COLO668 (cell line): ENCODE results near the gene UBAC1.
"Not testable (repeated sequence)": the region's sequence is repeated elsewhere in the genome, so short reads cannot be mapped to it uniquely, and the experiment has no call there.

Source experiments
- DNase-seq: peaks from one replicate; lab custom pipeline; 2025; ENCODE audit not compliant: unreplicated experiment; lab: John Stamatoyannopoulos, UW

UBAC1 gene

DNA sequence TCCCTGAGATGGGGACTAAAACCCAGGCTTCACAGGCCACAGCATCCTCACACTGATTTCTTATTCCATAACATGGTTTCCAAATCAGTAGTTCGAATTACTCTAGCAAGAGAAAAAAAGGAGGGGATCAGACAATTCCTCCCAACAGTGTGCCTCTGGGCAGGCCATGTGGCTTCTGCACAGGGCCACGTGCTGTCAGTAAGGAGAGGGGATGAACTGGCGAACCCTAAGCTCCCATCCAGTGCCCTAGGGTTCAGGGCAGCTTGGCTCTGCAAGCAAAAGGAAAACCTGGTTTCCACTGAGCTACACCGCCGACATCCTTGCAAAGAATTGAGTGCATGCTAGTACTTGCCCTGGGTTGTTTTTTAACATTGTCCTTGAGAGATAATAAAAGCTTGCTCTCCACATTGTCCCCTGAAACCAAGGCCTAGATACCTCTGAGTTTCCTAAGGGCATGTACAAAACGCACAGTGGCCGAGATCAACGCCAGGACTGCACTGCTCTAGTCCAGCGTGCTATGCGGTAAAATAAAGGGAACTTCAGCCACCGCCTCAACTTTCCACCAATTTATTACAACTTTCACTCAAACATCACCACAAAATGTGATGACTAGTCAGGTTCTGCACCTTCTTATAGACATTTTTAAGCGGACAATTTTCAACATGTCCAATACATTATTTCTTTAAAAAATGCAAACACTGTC lies 58.4 kb downstream of the UBAC1 start:
- DNase-seq: no peak

DNA sequence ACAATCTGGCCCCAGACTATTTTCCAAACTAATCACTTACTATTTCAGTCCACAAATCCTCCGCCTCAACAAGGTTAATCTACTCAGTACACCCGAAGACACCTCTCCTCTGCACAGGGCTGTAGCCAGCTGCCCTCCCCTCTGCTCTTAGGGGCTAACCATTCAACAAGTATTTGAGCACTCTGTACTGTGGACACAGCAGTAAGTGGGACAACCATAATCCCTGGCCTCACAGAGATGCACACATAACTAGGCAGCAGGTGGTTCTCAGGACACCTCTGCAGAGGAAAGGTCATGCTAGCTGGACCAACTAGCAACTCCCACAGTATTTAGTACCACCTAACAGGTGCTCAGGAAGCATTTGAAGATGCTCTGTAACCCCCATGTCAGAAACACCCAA lies 59.3 kb downstream of the UBAC1 start:
- no peak for DNase-seq

DNA sequence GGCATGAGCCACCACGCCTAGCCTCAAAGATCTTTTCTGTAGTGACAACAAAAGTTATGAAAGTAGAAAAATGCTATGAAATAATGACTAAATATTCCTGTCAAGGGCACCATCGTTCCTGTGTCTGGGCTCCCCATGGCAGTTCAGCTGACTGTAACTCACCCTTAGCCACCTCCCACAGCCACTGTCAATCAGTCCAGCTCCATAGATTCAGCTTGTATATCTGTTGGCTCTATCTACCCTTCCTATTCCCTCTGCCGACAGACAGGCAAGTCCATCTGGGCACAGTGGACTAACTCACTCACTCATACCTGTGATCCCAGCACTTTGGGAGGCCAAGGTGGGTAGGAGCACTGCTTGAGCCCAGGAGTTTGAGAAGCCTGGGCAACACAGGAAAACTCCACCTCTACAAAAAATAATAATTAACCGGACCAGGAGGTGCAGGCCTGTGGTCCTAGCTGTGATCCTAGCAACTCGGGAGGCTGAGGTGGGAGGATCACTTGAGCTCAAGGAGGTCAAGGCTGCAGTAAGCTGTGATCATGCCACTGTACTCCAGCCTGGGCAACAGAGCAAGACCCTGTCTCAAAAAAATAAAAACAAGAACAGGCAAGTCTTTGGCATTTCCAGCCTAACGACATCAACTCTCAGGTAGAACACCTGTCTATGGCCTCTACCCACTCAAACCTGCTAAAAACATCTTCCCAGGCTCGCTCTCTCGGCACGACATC lies 60.0 kb downstream of the UBAC1 start:
- DNase-seq: no peak

DNA sequence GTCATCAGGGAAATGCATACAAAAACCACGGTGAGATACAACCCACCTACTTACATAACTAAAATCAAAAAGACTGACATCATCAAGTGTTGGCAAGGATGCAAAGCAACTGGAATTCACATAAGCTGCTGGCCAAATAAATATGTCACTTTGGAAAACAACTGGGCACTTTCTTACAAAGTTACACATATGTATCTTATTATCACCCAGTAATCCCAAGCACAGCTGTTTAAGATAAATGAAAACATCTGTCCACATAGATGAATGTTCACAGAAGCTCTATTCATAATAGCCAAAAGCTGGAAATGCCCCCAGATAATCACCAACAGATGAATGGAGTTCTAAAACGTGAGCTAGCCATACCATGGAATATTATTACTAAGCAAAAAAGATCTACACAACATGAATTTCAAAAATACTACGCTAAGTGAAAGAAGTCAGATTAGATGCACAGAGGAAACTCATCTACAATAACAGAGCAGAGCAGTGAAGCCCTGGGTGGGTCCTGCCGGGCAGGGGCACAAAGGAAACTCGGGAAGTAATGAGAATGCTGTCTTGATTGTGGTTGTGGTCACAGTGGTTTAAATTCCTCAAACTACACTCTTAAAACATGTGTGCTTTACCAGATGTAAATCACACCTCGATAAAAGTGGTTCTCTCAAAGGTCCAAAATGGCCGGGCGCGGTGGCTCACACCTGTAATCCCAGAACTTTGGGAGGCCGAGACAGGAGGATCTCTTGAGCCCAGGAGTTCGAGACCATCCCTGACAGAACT lies 62.4 kb downstream of the UBAC1 start:
- no peak for DNase-seq

DNA sequence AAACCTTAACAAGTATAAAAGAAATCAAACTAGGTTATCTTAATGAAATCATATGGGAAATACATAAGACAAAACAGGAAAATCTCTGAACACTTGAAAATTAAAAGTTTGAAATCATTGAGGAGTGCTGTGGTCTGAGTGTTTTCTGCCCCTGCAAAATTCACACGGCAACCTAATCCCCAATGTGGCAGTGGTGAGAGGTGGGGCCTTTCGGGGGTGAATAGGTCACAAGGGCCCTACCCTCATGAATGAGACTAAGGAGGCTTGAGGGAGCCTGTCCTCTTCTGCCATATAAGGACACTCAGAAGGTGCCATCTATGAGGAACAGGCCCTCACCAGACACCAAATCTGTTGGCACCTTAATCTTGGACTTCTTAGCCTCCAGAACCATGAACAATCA lies 64.5 kb downstream of the UBAC1 start:
- DNase-seq: no peak

DNA sequence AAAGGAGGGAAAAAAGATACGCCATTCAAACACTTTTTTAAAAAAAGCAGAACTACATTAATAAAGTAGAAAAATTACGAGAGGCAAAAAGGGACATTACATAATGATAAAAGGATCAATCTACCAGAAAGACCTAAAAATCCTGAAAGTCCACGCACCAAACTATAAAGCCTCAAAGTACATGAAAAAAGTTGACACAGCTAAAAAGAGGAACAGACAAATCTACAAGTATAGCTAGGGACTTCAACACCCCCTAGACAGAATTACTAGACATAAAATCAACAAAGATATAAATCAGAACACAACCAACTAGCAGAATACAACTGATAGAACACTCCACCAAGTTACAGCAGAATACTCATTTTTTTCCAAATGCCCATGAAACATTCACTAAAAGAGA lies 65.0 kb downstream of the UBAC1 start:
- no peak for DNase-seq

DNA sequence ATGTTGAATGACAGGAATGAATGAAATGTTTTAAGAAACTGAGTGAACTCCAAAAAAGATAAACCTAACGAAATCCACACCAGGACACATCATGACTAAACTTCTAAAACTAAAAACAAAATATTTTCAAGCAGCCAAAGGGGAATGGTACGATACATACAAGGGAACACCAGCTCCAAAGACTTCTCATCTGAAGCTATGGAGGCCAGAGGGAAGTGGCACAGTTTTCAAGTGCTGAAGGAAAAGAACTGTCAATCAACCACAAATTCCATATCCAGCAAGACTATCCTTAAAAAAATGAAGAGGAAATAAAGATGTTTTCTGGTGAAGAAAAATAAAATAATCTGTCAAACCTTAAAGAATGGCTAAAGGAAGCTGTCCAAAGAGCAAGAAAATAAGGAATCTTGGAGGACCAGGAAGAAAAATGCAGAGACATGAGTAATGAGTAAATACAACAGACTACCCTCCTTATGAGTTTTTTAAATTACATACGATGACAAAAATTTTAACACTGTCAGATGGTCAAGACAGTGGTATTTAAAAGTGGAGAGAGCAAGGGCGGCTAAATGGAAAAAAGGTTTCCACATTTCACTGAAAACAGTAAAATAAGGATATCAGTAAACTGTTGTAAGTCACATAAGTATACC lies 65.8 kb downstream of the UBAC1 start:
- no peak for DNase-seq

DNA sequence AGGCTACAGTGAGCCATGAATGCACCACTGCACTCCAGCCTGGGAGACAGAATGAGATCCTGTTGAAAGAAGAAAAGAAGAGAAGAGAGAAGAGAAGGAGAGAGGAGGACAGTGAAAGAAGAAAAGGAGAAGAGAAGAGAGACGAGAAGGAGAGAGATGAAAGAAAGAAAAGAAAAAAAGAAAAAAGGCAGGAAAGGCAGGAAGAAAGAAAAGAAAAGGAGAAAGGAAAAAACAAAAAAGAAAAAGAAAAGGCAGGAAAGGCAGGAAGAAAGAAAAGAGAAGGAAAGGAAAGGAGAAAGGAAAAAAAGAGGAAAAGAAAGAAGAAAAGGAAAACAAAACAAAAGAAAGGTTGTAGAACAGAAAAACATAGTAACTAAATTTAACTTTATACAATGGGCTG lies 68.1 kb downstream of the UBAC1 start:
- no peak for DNase-seq

DNA sequence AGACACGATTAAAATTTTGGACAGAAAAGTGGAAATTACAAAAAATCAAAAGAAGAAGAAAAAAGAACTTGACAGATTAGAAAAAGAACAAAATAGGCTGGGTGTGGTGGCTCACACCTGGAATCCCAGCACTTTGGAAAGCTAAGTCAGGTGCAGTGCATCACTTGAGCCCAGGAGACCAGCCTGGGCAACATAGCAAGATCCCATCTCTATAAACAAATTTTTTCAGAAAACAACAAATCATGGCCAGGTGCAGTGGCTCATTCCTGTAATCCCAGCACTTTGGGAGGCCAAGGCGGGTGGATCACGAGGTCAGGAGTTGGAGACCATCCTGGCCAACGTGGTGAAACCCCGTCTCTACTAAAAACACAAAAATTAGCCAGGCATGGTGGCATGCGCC lies 68.8 kb downstream of the UBAC1 start:
- not testable (repeated sequence) for DNase-seq

DNA sequence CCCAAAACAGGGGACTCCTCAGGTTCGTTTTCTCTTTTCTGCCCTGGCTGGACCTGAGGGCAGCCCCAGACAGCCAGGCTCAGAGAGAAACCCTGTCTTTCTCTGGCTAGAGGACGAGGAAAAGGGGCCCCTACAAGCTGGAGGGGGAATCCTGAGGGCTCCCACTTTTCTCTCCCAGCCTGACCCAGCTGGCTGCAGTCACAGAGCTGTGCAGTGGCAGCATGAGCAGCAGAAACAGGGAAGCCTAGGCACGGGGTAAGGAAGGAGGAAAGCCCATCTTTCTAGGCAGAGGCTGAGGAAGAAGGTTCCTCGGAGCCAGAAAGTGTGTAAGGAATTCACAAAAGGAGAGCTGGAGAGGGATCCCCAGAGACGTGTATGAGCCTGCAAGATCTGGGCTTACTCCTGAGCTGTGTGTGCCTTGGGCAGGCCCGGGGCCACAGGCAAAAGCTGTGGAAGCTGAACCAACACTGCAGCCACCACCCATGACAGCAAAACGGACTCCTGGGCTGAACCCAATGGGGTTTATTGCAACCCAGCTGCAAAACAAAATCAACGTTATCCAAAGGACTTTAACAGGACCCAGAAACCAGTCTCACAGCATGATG lies 70.0 kb downstream of the UBAC1 start:
- DNase-seq: no peak

DNA sequence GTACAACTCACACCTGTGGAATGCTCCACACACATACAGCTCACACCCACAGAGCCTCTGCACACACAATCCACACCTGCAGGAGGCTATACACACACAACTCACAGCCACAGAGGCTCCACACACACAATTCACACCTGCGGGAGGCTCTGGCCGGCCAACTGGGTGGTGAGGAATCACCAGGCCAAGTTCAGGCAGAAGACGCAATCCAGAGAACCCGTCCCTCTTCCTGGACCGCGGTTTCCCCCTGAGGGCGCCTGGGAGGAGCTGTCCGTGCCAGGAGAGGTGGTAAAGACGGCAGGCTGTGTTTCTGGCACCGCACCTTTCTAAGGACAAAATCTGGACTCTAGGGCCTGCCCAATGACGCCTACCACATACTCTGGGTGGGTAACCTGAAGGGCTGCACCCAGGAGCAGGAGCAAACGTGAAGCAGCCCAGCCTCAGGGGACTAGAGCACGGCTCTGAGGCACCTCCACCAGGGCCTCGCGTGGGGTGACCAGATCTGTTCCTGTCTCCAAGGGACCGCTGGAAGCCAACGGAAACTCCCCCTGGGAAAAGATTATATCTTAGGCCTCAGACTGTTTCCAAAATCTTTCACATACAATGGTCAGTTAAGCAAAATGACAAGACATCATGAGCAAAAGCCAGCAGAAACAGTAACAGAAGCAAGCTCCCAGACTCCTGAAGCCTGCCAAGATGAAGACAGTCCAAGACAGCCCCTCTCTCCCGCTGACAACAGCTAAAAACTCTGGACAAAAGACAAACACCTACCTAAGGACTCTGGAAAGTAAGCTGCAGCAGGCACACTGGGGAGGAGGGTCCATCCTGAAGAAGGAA lies 70.8 kb downstream of the UBAC1 start:
- DNase-seq: no peak

DNA sequence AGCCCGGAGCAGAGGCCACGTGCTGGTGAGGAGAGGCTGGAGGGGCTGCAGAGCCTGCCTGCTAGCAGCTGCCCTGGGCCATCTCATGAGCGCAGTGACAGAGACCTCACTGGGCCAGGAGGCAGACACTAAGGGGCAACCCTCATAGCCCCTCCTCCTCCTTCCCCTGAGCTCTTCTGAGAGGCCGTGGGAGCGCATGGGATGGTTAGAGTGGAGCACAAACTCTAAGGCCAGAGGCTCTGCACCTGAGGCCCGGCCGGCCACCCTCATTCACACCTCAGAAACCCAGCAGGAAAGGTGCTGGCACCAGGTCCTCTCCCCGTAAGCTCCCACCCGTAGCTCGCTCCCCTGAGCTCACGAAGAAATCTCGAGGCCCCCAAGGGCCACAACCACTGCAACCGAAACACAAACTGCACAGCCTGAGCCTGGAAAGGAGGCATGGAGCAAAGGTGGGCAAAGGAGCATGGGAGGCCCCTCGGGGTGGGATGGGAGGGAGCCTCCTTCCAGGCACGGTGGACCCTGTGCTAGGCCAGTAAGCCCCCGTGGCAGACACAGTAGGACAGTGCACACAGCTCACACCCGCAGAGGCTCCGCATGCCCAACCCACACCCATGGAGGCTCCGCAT lies 71.5 kb downstream of the UBAC1 start:
- DNase-seq: no peak

DNA sequence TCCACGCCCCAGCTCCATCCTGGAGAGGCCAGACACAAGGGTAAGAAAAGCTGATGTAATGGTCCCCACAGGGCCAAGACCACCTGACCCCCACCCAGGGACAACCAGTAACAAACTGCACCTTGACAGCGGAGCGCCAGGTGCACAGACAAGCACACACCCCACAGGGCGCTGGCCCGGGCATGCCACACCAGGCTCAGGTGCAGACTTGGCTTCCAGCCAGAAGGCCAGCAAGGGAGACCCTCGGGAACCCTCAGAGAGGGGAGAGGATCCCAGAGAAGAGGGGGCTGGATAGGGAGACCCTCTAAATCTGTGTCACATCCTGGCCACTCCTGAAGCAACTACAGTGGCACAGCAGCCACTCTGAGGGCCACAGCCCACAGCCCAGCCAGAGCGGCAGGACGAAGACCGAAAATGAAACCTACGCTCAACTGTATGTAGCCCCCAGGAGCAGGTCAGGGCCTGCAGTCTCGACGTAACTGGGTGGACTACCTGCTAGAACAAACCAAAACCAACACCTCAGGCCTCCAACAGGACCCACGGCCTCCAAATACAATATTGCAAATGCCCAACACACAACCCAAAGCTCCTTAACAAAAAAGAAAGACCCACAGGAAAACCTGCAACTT lies 72.3 kb downstream of the UBAC1 start:
- DNase-seq: peak; percentile 72

DNA sequence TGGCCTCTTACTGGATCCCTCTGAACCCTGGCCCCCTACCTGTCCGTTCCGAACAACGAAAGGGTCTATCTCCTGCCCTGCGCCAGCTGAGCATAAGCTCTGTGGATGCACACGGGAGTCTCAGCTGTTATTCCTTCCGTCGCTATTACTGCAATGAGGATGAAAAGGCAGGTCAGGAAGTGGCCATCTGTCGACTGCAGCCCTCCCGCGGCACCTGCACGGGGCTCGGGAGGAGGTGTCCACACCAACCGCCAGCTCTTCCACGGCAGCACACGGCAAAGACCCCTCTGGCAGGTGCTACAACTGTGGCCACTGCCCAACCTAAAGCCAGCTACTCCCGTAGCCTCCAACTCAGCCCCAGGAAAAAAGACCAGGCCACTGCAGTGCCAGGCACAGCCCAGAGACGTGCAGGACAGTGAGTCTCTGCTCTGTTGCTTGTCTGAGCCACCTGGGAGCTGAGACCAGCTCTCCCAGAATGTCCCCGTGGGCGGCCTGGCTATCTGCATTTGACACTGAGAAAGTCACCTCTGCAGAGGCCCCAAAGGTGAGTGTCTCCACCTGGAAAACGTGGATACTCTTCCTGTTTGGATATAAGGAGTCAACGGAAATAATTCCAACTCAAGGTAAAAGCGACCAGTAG lies 72.9 kb downstream of the UBAC1 start:
- DNase-seq: peak; percentile 54

DNA sequence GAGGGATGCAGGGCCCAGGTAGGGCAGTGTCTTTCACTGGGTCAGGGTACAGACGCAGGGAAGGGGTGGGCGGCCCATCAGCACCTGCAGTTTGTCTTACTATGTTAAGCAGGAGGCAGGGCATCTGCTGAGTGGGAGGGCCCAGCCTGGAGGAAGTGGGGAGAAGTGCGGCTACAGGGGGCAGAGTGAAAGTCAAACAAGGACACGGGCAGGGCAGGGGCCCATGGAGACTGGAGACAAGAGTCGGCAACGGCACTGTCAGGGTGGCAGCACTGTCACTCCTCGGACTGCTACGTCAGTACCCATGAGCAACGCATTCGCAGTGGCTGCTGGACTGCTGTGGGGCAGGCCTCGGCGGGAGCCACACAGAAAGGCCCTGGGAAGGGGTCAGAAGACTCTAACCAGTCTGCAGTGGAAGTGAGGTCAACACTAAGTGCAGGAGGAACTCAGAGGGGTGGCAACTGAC lies 73.6 kb downstream of the UBAC1 start:
- peak; percentile 13 for DNase-seq

DNA sequence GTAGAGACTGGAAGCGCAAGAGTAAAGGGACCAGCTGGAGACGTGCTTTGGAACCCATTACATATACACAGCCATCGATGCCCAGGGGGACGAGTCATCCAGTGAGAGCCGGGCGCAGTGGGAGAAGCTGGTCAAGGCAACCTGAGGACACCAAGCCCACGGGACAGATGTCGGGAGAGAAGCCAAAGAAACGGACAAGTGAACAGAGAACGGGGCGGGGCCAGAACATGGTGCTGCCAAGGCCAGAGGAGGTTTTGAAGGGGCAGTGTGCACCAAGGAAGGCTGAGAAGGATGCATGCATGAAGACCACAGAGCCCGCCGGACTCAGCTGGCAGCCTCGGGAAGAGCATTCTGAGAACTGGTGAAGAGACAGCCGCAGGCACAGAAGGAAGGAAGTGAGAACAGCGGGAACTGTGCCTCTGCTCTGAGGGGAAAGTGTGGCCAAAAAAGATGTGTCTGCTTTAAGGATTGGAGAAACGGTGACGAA lies 74.1 kb downstream of the UBAC1 start:
- DNase-seq: no peak

DNA sequence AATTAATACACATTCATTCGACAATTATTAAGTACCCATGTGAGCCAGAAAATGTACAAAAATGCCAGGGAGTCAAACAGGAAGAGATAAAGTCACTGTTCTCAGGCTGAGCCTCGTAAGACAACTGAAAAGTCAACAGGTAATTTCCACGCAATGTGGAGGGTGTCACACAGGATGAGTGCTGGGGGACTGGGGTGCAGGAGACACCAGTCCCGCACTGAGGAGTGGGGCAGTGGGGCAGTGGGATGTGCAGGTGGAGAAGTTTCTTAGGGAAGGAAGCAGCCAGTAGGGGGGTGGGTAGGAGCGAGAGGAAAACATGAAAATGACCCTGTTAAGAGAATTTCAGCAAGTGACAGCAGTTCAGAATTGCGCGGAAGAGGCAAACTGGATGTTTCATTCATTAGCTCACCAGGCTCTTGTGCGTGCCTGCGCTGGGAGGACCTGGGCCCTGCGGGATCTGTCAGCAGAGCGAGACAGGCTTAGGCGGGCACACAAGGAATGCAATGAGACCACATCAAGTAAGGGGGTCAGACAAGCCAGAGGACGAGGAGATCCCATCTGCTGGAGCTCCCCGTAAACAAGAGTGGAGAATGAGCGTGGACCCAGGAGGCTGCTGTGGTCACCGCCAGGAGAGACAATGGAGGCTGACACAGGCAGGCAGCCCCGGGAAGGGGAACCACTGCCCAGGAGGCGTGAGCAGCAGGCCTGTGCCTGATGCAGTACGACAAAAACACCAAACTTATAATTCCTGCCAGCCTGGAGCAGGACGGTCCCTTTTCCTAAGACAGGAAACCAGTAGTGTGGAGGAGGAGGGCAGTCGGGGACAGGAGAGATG lies 74.8 kb downstream of the UBAC1 start:
- no peak for DNase-seq
